Measurements from ENCODE around the gene GPR132. TPM values are rescaled to one million over a fixed set of nuclear protein-coding genes. Genes with fewer than 3 reads are reported as not detected.

GPR132 gene
- total and polyA plus RNA-seq, 9 of the 15 experiments (the other 6 are each of a cell fraction or from before 2014, with no cell fraction given) = 0.01 to 1.1 (median 0.25) TPM; not detected in 1

- no peak for TF ChIP-seq ZNF407 (IDR thresholded peaks at IDR 0.05; ENCODE audit: low read depth)
- no peak for TF ChIP-seq BRF2 (IDR thresholded peaks at IDR 0.05; ENCODE audit: borderline replicate concordance, insufficient read depth, insufficient read length)
- no peak for TF ChIP-seq BHLHE40 (IDR thresholded peaks at IDR 0.05; ENCODE audit: low read length)
- TF ChIP-seq ZC3H4 (CRISPR knock-in tag; IDR thresholded peaks at IDR 0.05; ENCODE audit: borderline replicate concordance) = no peak
- no peak for TF ChIP-seq EHMT2 (IDR thresholded peaks at IDR 0.05)
- no peak for TF ChIP-seq DDX20 (tag; IDR thresholded peaks at IDR 0.05; ENCODE audit: low read depth)
- no peak for TF ChIP-seq JUND (IDR thresholded peaks at IDR 0.05; ENCODE audit: borderline replicate concordance, low read depth, low read length)
- TF ChIP-seq JUND (tag; IDR thresholded peaks at IDR 0.05; ENCODE audit: borderline replicate concordance, low read depth, low read length) = no peak
Observed at GRCh38 chr14:105049753-105050550, 15.3 kb downstream of the GPR132 start (continued).

Measured in K562 (cell line).